H1 (cell line): ENCODE data around the gene MIB1.

Experiments
- BRCA1 ChIP-seq: IDR thresholded peaks from 2 replicates; pipeline ENCODE4 v1.6.1; 2012; ENCODE audit warnings: low read depth, low read length, improper control_type of control experiment
- CBX5 ChIP-seq: fragments of 300-800, 300-1000 bp; sonication (generic); IDR thresholded peaks from 2 replicates; pipeline ENCODE4 v1.7.1; 2016; ENCODE audit warnings: antibody characterized with exemption, low read length, low read depth
- CTCF ChIP-seq, 3 experiments: IDR thresholded peaks; 1 replicate in 2 of 3; 2 replicates in 1 of 3; pipeline versions ENCODE4 v1.5.1 to v1.6.1; 2011; ENCODE audit warnings: low read length in 3 of 3, mild to moderate bottlenecking in 3 of 3, inconsistent platforms in 2 of 3, low read depth in 1 of 3, moderate library complexity in 1 of 3; ENCODE audit not compliant: insufficient read depth in 1 of 3; ENCODE audit errors: control extremely low read depth in 1 of 3
- EP300 ChIP-seq, 2 experiments: IDR thresholded peaks; 1 replicate in 1 of 2; 2 replicates in 1 of 2; pipeline ENCODE4 v1.6.1; 2011 to 2012; ENCODE audit warnings: low read depth in 2 of 2, low read length in 2 of 2, mild to moderate bottlenecking in 2 of 2, borderline replicate concordance in 1 of 2, inconsistent platforms in 1 of 2, moderate library complexity in 1 of 2
- KDM1A ChIP-seq: fragments of 200-600, 300-600 bp; sonication (generic); IDR thresholded peaks from 2 replicates; pipeline ENCODE4 v1.7.1; 2016; ENCODE audit warnings: mild to moderate bottlenecking, low read length, borderline replicate concordance
- PHF8 ChIP-seq: fragments of 200-600 bp; sonication (generic); conservative IDR thresholded peaks from 2 replicates; pipeline ENCODE4 v1.7.1; 2012; ENCODE audit warnings: low read depth, mild to moderate bottlenecking, inconsistent platforms, low read length, moderate library complexity
- SP2 ChIP-seq: IDR thresholded peaks from 2 replicates; pipeline ENCODE4 v1.6.1; 2012; ENCODE audit warnings: mild to moderate bottlenecking, low read length, inconsistent platforms
- USF2 ChIP-seq: IDR thresholded peaks from 2 replicates; pipeline ENCODE4 v1.6.1; 2011; ENCODE audit warnings: low read length, improper control_type of control experiment

DNA sequence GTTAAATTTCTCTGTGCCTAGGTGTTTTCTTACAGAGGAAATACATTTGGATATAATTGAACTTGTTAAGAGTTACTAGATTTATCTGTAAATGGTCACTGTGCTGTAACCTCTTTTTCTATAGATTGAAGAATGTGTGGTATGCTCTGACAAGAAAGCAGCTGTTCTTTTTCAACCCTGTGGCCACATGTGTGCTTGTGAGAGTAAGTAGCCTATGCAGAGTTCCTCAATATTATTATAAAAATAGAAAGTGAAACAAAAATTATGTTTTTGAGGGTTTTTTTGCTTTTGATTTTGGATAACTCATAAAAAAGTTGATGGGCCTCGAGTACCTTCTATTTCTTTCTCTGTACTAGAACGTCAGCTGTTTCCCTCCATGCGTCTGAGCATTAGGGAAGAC, 112.4 kb downstream of the MIB1 start:
- no peak for TF ChIP-seq SP2
- no peak for TF ChIP-seq CBX5
- no peak for TF ChIP-seq KDM1A
- TF ChIP-seq CTCF (IDR thresholded peaks at IDR 0.05; ENCODE audit: control extremely low read depth in 1 of 3, insufficient read depth in 1 of 3, low read depth in 1 of 3, low read length in 3 of 3) = no peak
- TF ChIP-seq EP300 (IDR thresholded peaks at IDR 0.05; ENCODE audit: borderline replicate concordance in 1 of 2, low read depth in 2 of 2, low read length in 2 of 2) = no peak
- no peak for TF ChIP-seq BRCA1
- no peak for TF ChIP-seq PHF8
- TF ChIP-seq USF2 = no peak
